ENCODE data around the gene SH3BP2.

SH3BP2 gene

GRCh38 chr4:2839060-2839459, 46.2 kb downstream of the SH3BP2 start:
- DNase-seq = no peak
- TF ChIP-seq, protein P1, sequence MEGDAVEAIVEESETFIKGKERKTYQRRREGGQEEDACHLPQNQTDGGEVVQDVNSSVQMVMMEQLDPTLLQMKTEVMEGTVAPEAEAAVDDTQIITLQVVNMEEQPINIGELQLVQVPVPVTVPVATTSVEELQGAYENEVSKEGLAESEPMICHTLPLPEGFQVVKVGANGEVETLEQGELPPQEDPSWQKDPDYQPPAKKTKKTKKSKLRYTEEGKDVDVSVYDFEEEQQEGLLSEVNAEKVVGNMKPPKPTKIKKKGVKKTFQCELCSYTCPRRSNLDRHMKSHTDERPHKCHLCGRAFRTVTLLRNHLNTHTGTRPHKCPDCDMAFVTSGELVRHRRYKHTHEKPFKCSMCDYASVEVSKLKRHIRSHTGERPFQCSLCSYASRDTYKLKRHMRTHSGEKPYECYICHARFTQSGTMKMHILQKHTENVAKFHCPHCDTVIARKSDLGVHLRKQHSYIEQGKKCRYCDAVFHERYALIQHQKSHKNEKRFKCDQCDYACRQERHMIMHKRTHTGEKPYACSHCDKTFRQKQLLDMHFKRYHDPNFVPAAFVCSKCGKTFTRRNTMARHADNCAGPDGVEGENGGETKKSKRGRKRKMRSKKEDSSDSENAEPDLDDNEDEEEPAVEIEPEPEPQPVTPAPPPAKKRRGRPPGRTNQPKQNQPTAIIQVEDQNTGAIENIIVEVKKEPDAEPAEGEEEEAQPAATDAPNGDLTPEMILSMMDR (IDR thresholded peaks at IDR 0.05; ENCODE audit: low read depth, low read length) = no peak
- H3K9me3 ChIP-seq = no peaks in the 10 kb centered on the region
- no peak overlapping the region for H3K4me3 ChIP-seq (ENCODE audit: low read depth, low read length)
- peaks cover 4% of the 10 kb centered on the region for H3K4me1 ChIP-seq
- no peaks in the 10 kb centered on the region for H3K27me3 ChIP-seq
- H3K36me3 ChIP-seq = no peaks in the 10 kb centered on the region

DNA sequence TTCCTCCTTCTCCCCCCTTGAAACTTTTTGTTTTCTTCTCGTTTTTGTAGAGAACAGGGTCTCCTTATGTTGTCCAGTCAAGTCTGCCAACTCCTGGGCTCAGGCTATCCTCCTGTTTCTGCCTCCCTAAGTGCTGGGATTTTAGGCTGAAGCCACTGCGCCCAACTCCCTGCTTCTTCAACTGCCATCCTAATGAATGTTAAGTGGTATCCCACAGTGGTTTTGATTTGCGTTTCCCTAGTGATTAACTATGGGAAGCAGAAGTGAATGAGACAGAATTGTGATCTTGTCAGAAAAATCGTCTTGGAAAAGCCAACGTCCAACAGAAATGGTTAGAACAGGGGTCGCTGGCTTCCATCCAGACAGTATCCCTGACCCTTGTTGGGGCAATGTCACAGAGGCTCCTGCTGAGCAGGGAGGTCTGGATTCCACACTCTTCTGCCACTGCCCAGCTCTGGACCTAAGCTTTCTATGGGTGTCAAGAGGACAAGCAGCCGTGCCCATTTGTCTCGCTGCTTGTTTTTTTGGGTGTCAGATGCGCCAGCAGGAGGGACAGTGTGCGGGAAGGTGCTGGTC, 49.9 kb downstream of the SH3BP2 start:
- TF ChIP-seq, protein P1 (IDR thresholded peaks at IDR 0.05; ENCODE audit: low read depth, low read length) = no peak
- no peak for DNase-seq
- H3K9me3 ChIP-seq = no peaks in the 10 kb centered on the region
- peaks cover 4% of the 10 kb centered on the region for H3K4me1 ChIP-seq
- H3K4me3 ChIP-seq (ENCODE audit: low read depth, low read length) = peak overlapping the region; percentile 92
- no peaks in the 10 kb centered on the region for H3K27me3 ChIP-seq
- no peaks in the 10 kb centered on the region for H3K36me3 ChIP-seq

GRCh38 chr4:2843263-2843940, 50.5 kb downstream of the SH3BP2 start, which contains the start of gene ADD1:
ADD1 (plus strand) TSS chr4:2843844; CDS start chr4:2875916, 32,072 bp downstream.
- H3K4me3 ChIP-seq (ENCODE audit: low read depth, low read length) = peak within 1 kb of the TSS; percentile 92
- H3K27me3 ChIP-seq = no peaks in the 10 kb centered on the region
- no peaks in the 10 kb centered on the region for H3K36me3 ChIP-seq
- peaks cover 4% of the 10 kb centered on the region for H3K4me1 ChIP-seq
- DNase-seq = peak; percentile 94
- TF ChIP-seq, protein P1 (IDR thresholded peaks at IDR 0.05; ENCODE audit: low read depth, low read length) = no peak
- no peaks in the 10 kb centered on the region for H3K9me3 ChIP-seq

DNA sequence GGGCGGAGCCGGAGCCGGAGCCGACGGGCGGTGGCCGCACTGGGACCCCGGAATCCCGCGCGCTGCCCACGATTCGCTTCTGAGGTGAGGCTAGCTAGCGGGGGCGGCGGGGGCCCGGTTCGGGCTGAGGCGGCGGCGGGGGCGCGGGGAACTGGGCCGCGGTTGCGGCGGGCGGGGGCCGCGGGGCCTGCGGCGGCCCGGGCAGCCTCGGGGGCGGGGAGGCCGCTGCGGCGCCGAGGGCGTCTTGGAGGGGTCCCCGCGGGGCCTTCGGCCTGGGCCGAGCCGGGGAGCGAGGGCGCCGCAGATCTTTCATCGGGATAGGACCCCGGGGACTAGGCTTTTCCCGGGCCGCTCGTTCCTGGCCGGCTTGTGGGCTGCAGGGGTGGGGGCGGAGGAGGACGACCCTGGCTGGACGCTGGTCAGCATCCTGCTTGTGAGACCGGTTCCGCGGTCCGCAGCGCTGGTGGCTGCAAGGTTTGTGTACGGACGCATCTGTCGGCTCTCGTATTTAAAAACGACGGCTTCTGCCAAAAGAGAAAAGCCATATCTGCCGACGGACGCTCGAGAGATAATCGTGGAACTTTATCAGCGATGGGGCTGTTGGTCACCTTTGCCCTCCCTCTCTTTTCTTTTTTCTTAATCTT, 51.2 kb downstream of the SH3BP2 start:
- Histone ChIP-seq H3K4me1 (peaks cover 4% of the 10 kb centered on the region), H3K27me3 (no peaks in the 10 kb centered on the region), H3K4me3 (ENCODE audit: low read depth, low read length) (peak overlapping the region; percentile 92), H3K9me3 (no peaks in the 10 kb centered on the region), H3K36me3 (no peaks in the 10 kb centered on the region)
- TF ChIP-seq, protein P1 (IDR thresholded peaks at IDR 0.05; ENCODE audit: low read depth, low read length) = no peak
- DNase-seq = no peak

DNA sequence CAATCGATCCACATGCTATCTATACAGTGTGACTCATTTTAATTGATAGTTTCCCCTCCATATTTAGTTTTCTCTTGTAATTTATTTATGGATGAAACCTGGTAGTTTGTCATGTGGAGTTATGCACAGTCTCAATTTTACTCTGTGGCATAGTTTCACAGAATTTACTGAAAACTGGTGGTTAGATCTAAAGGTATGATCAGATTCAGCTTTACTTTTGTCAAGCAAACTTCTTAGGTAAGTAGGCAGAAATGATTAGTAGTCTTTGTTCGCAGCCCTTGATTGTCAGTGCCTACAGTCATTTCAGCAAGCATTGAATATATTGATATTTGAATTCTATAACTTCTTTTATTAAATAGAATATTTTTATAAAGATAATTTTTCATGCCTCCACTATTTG, 53.3 kb downstream of the SH3BP2 start:
- H3K4me1 ChIP-seq = peaks cover 4% of the 10 kb centered on the region
- DNase-seq = no peak
- no peaks in the 10 kb centered on the region for H3K9me3 ChIP-seq
- H3K4me3 ChIP-seq (ENCODE audit: low read depth, low read length) = no peak overlapping the region
- H3K27me3 ChIP-seq = no peaks in the 10 kb centered on the region
- H3K36me3 ChIP-seq = no peaks in the 10 kb centered on the region
- TF ChIP-seq, protein P1 (IDR thresholded peaks at IDR 0.05; ENCODE audit: low read depth, low read length) = no peak
